ENCODE data around the gene CDK5. TPM values are rescaled to one million over a fixed set of nuclear protein-coding genes. Genes with fewer than 3 reads are reported as not detected.
"Not testable (repeated sequence)": the region's sequence is repeated elsewhere in the genome, so short reads cannot be mapped to it uniquely, and the experiment has no call there.

The CDK5 gene
- total RNA-seq, 1 experiment from 2014 or later: 19.8 TPM

DNA sequence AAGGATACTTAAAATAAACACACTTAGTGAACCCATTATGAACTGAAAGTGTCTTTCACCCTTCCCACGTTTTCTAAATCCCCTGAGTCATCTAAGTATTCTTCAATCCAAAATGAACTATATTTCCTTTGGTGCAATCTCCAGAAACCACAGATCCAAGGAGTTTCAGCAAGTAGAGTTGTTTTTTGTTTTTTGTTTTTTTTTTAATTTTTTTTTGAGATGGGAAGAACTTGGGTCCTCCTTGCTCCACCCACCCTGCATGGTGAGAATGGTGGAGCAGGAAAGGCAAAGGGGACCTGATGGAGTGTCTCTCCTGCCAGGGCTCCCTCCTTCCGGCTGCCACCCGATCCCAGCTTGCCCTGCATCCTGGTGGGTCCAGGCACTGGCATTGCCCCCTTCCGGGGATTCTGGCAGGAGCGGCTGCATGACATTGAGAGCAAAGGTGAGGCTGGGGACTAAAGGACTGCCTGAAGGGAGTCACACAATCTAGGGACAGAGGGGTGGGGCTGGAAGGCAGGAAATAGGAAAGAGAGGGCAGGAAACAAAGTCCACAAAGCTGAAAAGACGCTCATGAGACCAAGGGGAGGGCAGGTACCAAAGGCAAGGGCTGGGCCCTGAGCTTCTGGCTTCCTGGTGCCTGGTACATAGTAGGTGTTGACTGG lies 45.5 kb downstream of the CDK5 start:
- POLR2A ChIA-PET: interaction anchor here (2.2 kb wide), 1 partner anchor 16 kb away, joined by 7 read pairs; the partner anchor contains the start of gene ABCB8
- peak overlapping the region; percentile 6 to 36; a peak in 3 of 4 replicates for H3K4me3 ChIP-seq (replicated peaks in 1 of 2; ENCODE audit: low read depth in 1 of 2, low read length in 2 of 2)
- no peaks in the 10 kb centered on the region for H3K27me3 ChIP-seq (ENCODE audit: insufficient read depth, low read length)
- 0 out of 2 replicates have a peak overlapping the region, but pooled peaks have one; percentile 9 for H3K27ac ChIP-seq (ENCODE audit: low read depth, low read length)
- H3K36me3 ChIP-seq (ENCODE audit: control insufficient read depth in 1 of 2, insufficient read depth in 2 of 2, low read length in 2 of 2): no peaks in the 10 kb centered on the region
- H3K9me3 ChIP-seq (ENCODE audit: control insufficient read depth in 1 of 2, insufficient read depth in 1 of 2, low read depth in 1 of 2, low read length in 2 of 2): no peaks in the 10 kb centered on the region
- H3K4me2 ChIP-seq (ENCODE audit: low read length): peak overlapping the region; percentile 68
- no peaks in the 10 kb centered on the region for H4K20me1 ChIP-seq (ENCODE audit: insufficient read depth)
- CTCF ChIA-PET: interaction anchor here (0.7 to 5.4 kb wide), 8 partner anchors 8 to 135 kb away, joined by 3 to 59 read pairs (median 6); partner anchors contain the start of genes ABCB8 and ATG9B
- no peak for ATAC-seq
- no TSS peak for BruUV-seq (replicated peaks)
- no peaks in the 10 kb centered on the region for H3K9me2 ChIP-seq (ENCODE audit: insufficient read depth)
- intact Hi-C loops (cut with micrococcal nuclease): loop anchor here (10.0 kb wide), 1 partner anchor 237 kb away; no protein-coding TSS in a partner anchor
- peak overlapping the region; percentile 38 for H3K9ac ChIP-seq (ENCODE audit: low read length)
- TF ChIP-seq, protein P1, sequence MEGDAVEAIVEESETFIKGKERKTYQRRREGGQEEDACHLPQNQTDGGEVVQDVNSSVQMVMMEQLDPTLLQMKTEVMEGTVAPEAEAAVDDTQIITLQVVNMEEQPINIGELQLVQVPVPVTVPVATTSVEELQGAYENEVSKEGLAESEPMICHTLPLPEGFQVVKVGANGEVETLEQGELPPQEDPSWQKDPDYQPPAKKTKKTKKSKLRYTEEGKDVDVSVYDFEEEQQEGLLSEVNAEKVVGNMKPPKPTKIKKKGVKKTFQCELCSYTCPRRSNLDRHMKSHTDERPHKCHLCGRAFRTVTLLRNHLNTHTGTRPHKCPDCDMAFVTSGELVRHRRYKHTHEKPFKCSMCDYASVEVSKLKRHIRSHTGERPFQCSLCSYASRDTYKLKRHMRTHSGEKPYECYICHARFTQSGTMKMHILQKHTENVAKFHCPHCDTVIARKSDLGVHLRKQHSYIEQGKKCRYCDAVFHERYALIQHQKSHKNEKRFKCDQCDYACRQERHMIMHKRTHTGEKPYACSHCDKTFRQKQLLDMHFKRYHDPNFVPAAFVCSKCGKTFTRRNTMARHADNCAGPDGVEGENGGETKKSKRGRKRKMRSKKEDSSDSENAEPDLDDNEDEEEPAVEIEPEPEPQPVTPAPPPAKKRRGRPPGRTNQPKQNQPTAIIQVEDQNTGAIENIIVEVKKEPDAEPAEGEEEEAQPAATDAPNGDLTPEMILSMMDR (IDR thresholded peaks at IDR 0.05 in 2 of 3, conservative IDR thresholded peaks at IDR 0.05 in 1 of 3; ENCODE audit: borderline replicate concordance in 1 of 3, insufficient read depth in 1 of 3, low read depth in 2 of 3, low read length in 2 of 3): no peak
- H2AFZ ChIP-seq (ENCODE audit: low read depth, low read length, poor library complexity, severe bottlenecking): no peak overlapping the region
- H3K4me1 ChIP-seq (ENCODE audit: control insufficient read depth in 1 of 2, insufficient read depth in 2 of 2, low read length in 2 of 2): peaks cover 16 to 56% of the 10 kb centered on the region in 2 experiments; a peak in 3 of 4 replicates
- peaks cover 4% of the 10 kb centered on the region; the same call in 1 of the 2 replicates for H3K79me2 ChIP-seq (ENCODE audit: insufficient read depth, low read length)
- RAD21 ChIA-PET (ENCODE audit: low non-redundant PET in 1 of 2, low total read pairs in 2 of 2, uncharacterized antibody in 2 of 2, unreplicated experiment in 2 of 2): interaction anchor here in 1 of 2 experiments (0.6 kb wide), 1 partner anchor 48 kb away, joined by 5 read pairs; no protein-coding TSS in a partner anchor
- no peak for DNase-seq (ENCODE audit: low read depth, low spot score)

DNA sequence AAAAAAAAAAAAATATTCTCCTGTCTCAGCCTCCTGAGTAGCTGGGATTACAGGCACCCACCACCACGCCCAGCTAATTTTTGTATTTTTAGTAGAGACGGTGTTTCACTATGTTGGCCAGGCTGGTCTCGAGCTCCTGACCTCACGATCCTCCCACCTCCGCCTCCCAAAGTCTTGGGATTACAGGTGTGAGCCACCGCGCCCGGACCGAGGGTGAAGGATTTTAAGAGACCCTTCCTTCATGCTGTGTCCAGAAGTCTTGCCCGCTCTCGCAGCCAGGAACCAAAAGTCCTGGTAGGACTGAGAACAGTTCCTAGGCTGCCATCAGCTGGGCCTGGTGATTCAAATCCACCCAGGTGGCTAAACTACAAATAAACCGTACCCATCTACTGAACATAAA lies 46.1 kb downstream of the CDK5 start:
- H3K4me2 ChIP-seq (ENCODE audit: low read length): peak overlapping the region; percentile 68
- H3K9me2 ChIP-seq (ENCODE audit: insufficient read depth); H3K79me2 ChIP-seq (ENCODE audit: insufficient read depth, low read length); H3K9me3 ChIP-seq (ENCODE audit: control insufficient read depth in 1 of 2, insufficient read depth in 1 of 2, low read depth in 1 of 2, low read length in 2 of 2); RAD21 ChIA-PET (ENCODE audit: low non-redundant PET in 1 of 2, low total read pairs in 2 of 2, uncharacterized antibody in 2 of 2, unreplicated experiment in 2 of 2); H2AFZ ChIP-seq (ENCODE audit: low read depth, low read length, poor library complexity, severe bottlenecking); DNase-seq (ENCODE audit: low read depth, low spot score); H3K27me3 ChIP-seq (ENCODE audit: insufficient read depth, low read length); ATAC-seq; H3K4me3 ChIP-seq (replicated peaks in 1 of 2; ENCODE audit: low read depth in 1 of 2, low read length in 2 of 2); H3K36me3 ChIP-seq (ENCODE audit: control insufficient read depth in 1 of 2, insufficient read depth in 2 of 2, low read length in 2 of 2); H4K20me1 ChIP-seq (ENCODE audit: insufficient read depth); BruUV-seq (replicated peaks): not testable (repeated sequence)
- intact Hi-C loops (cut with micrococcal nuclease): loop anchor here (10.0 kb wide), 1 partner anchor 237 kb away; no protein-coding TSS in a partner anchor
- POLR2A ChIA-PET: interaction anchor here (2.2 kb wide), 1 partner anchor 17 kb away, joined by 7 read pairs; the partner anchor contains the start of gene ABCB8
- peaks cover 16 to 56% of the 10 kb centered on the region in 2 experiments; a peak in 3 of 4 replicates for H3K4me1 ChIP-seq (ENCODE audit: control insufficient read depth in 1 of 2, insufficient read depth in 2 of 2, low read length in 2 of 2)
- peak overlapping the region; percentile 38; the same call in 1 of the 2 replicates for H3K9ac ChIP-seq (ENCODE audit: low read length)
- 0 out of 2 replicates have a peak overlapping the region, but pooled peaks have one; percentile 9 for H3K27ac ChIP-seq (ENCODE audit: low read depth, low read length)
- CTCF ChIA-PET: interaction anchor here (0.9 to 5.4 kb wide), 4 partner anchors 9 to 99 kb away, joined by 5 to 59 read pairs (median 7); partner anchors contain the start of gene ABCB8

Data from HCT116 (cell line).